Right lobe of liver (tissue), 6 donors: ENCODE results near the gene SF3A2. TPM values are rescaled to one million over a fixed set of nuclear protein-coding genes. Genes with fewer than 3 reads are reported as not detected.
A peak's percentile ranks its signal among the peaks of the same experiment; 100 is the strongest.

ENCODE experiments used
- ATAC-seq, 4 donors: fragments of 200-7000 bp; cut with Tn5 transposase; one replicate each; pipeline ENCODE4 v1.9.1; 2020; ENCODE audit warnings: mild to moderate bottlenecking in 4 of 4, moderate library complexity in 4 of 4
- DNase-seq, 3 donors: peaks; one replicate each; pipeline ENCODE4 v3.0.0-alpha.2; 2020
- H3K27ac ChIP-seq, 3 donors: fragments of 200-600 bp; one replicate each; pipeline ENCODE4 v1.8.0; 2022
- H3K27me3 ChIP-seq, 2 donors: fragments of 200-600 bp; one replicate each; pipeline ENCODE4 v1.8.0; 2022
- H3K36me3 ChIP-seq, 4 donors: fragments of 200-600 bp; sonication (generic) in 1 of 4; one replicate each; pipeline versions ENCODE4 v1.5.1 to v1.8.0; 2017 to 2022; ENCODE audit warnings: control low read depth in 1 of 4
- H3K4me1 ChIP-seq, 4 donors: fragments of 200-600 bp; sonication (generic) in 1 of 4; one replicate each; pipeline versions ENCODE4 v1.5.1 to v1.8.0; 2017 to 2022; ENCODE audit warnings: control low read depth in 1 of 4
- H3K4me3 ChIP-seq, 3 donors: fragments of 200-600 bp; one replicate each; pipeline ENCODE4 v1.8.0; 2022
- H3K9me3 ChIP-seq, 4 donors: fragments of 200-600 bp; sonication (generic) in 1 of 4; one replicate each; pipeline versions ENCODE4 v1.5.1 to v1.8.0; 2017 to 2022; ENCODE audit warnings: control low read depth in 1 of 4
- CTCF ChIP-seq, 4 donors: fragments of 200-600 bp in 3 of 4; fragments of 450-650 bp in 1 of 4; IDR thresholded peaks; one replicate each; pipeline versions ENCODE4 v1.5.1 to v1.8.0; 2016 to 2022; ENCODE audit warnings: antibody characterized with exemption in 4 of 4, mild to moderate bottlenecking in 2 of 4
- POLR2A ChIP-seq: fragments of 450-650 bp; IDR thresholded peaks from one replicate; pipeline ENCODE4 v1.6.1; 2017; ENCODE audit warnings: antibody characterized with exemption, mild to moderate bottlenecking
- WGBS: methylation state at CpG from one replicate; pipeline ENCODE4 v1.1.6; 2018; ENCODE audit warnings: low coverage, low lambda C conversion rate; ENCODE audit not compliant: insufficient coverage; ENCODE audit errors: missing lambda C conversion rate; 5-methylcytosine and 5-hydroxymethylcytosine counted together
- intact Hi-C, 2 donors: fragments of 100-400 bp; cut with DNase I; formaldehyde crosslinking; loops; one replicate each; pipeline versions ENCODE4 v1.11.2 to v1.14.1; 2022
- total RNA-seq, 6 experiments: library from RNA; depleted of rRNA in 2 of 6; stranded (reverse); fragments of >200 nt in 2 of 6; fragmentation: NEBNext Ultra II Directional in 3 of 6; extraction: Animal tissue kit (Norgen Biotek cat#: 25700) in 3 of 6; gene quantifications; one replicate each; pipeline versions ENCODE4 v1.1.0 to v1.2.4, GENCODE V29; 2016 to 2023
- donor health status: DM: no; HTN: yes; CAD: no.
- donor health status: DM: no; HTN: no; CAD: no.
- donor health status: DM: no; HTN: no; CAD: no.
- donor health status: DM: no; HTN: yes; CAD: no.
- donor health status: DM: no; HTN: yes; CAD: no.

SF3A2 gene
- total RNA-seq, 6 experiments from 2014 or later, result 14.0 to 22.1 (median 19.1) TPM

GRCh38 chr19:2273356-2274184, 36.9 kb downstream of the SF3A2 start:
- TF ChIP-seq CTCF (IDR thresholded peaks at IDR 0.05) (peak; percentile 92 to 98 (median 96)), POLR2A (no peak)
- WGBS, result 5% methylated on average over 27 of the region's 45 CpGs
- DNase-seq (peak; percentile 75 to 79 (median 79)), ATAC-seq (peak; percentile 25 to 42 (median 35))
- peaks cover 0 to 18% (median 5%) of the 10 kb centered on the region in 4 donors for H3K36me3 ChIP-seq
- H3K9me3 ChIP-seq, result no peaks in the 10 kb centered on the region
- peak overlapping the region; percentile 25 to 43 (median 41) for H3K27ac ChIP-seq
- H3K4me3 ChIP-seq, result peak overlapping the region; percentile 18 to 40 (median 28)
- H3K4me1 ChIP-seq, result peaks cover 0 to 32% (median 8%) of the 10 kb centered on the region in 4 donors
- intact Hi-C loops, result loop anchor here (5.0 kb wide), 2 partner anchors 36 to 111 kb away; partner anchors contain the start of genes PLEKHJ1 (in 2 of the 2), SF3A2 (in 2 of the 2) and DOT1L (in 1 of the 2)
- no peaks in the 10 kb centered on the region for H3K27me3 ChIP-seq

- no peaks in the 10 kb centered on the region for H3K9me3 ChIP-seq
- no peaks in the 10 kb centered on the region for H3K27me3 ChIP-seq
- H3K4me1 ChIP-seq, result peaks cover 0 to 32% (median 8%) of the 10 kb centered on the region in 4 donors
- H3K27ac ChIP-seq, result peak overlapping the region in 1 of 3 donors; percentile 43
- H3K36me3 ChIP-seq, result peaks cover 0 to 18% (median 5%) of the 10 kb centered on the region in 4 donors
- intact Hi-C loops, result loop anchor here (5.0 kb wide), 2 partner anchors 37 to 112 kb away; partner anchors contain the start of genes PLEKHJ1 (in 2 of the 2), SF3A2 (in 2 of the 2) and DOT1L (in 1 of the 2)
- TF ChIP-seq POLR2A, result no peak
- TF ChIP-seq CTCF (IDR thresholded peaks at IDR 0.05), result no peak
- H3K4me3 ChIP-seq, result no peak overlapping the region
- DNase-seq, result no peak
- 76% methylated on average over 7 of the region's 9 CpGs for WGBS
- ATAC-seq, result no peak
These were observed 37.6 kb downstream of the SF3A2 start for GRCh38 chr19:2274185-2274711.

GRCh38 chr19:2274931-2275535, 38.4 kb downstream of the SF3A2 start:
- DNase-seq, result peak in 2 of 3 donors; percentile 57 to 70
- peaks cover 0 to 32% (median 8%) of the 10 kb centered on the region in 4 donors for H3K4me1 ChIP-seq
- intact Hi-C loops, result loop anchor here (5.0 kb wide), 2 partner anchors 38 to 113 kb away; partner anchors contain the start of genes PLEKHJ1 (in 2 of the 2), SF3A2 (in 2 of the 2) and DOT1L (in 1 of the 2)
- H3K27ac ChIP-seq, result no peak overlapping the region
- 55% methylated on average over 5 of the region's 16 CpGs for WGBS
- no peak overlapping the region for H3K4me3 ChIP-seq
- H3K36me3 ChIP-seq, result peaks cover 0 to 18% (median 5%) of the 10 kb centered on the region in 4 donors
- ATAC-seq, result peak; percentile 35 to 45 (median 38)
- H3K27me3 ChIP-seq, result no peaks in the 10 kb centered on the region
- TF ChIP-seq CTCF (IDR thresholded peaks at IDR 0.05) (peak; percentile 51 to 57 (median 54)), POLR2A (no peak)
- no peaks in the 10 kb centered on the region for H3K9me3 ChIP-seq

GRCh38 chr19:2275588-2276428, 39.2 kb downstream of the SF3A2 start:
- no peaks in the 10 kb centered on the region for H3K27me3 ChIP-seq
- ATAC-seq (no peak), DNase-seq (no peak)
- no peak overlapping the region for H3K4me3 ChIP-seq
- 71% methylated on average over 9 of the region's 74 CpGs for WGBS
- no peak overlapping the region for H3K27ac ChIP-seq
- no peaks in the 10 kb centered on the region for H3K9me3 ChIP-seq
- peaks cover 0 to 32% (median 8%) of the 10 kb centered on the region in 4 donors for H3K4me1 ChIP-seq
- TF ChIP-seq CTCF (IDR thresholded peaks at IDR 0.05) (no peak), POLR2A (no peak)
- H3K36me3 ChIP-seq, result peaks cover 0 to 18% (median 5%) of the 10 kb centered on the region in 4 donors
- intact Hi-C loops, result no loop called here
